ENCODE results near the gene FOXN3.
A peak's percentile ranks its signal among the peaks of the same experiment; 100 is the strongest.

Gene FOXN3

DNA sequence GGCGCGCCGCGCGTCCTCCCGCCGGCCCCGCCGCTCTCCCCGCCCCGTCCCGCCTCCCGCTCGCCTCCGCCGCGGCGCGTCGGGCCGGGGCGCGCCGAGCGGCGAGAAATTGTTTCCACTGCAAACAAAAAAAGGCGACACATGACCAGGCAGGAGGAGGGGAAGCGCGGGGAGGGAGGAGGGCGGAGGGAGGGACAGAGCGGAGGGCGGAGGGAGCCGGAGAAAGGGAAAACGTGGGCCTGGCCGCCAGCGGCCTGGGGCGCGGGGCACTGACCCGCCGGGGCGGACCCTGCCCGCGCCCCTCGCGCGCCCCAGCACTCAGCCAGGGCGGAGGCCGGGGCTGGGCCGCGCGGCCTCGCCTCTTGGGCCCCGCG, at the start of gene FOXN3:
Gene FOXN3 (minus strand): TSS at position 143 of the 374 bp plus-strand sequence. CDS start 4,757 bp downstream, outside the sequence.
- Histone ChIP-seq H3K4me1 (ENCODE audit: control insufficient read depth in 1 of 2, insufficient read depth in 2 of 2, low read length in 2 of 2) (peaks cover 0 to 20% of the 10 kb centered on the region in 2 donors), H3K4me3 (ENCODE audit: low read depth in 1 of 2, low read length in 2 of 2) (peak within 1 kb of the TSS; percentile 78 to 87), H3K9me3 (ENCODE audit: control insufficient read depth in 1 of 2, low read length in 2 of 2) (no peaks in the 10 kb centered on the region), H3K27me3 (ENCODE audit: low read depth, low read length) (no peaks in the 10 kb centered on the region), H3K27ac (ENCODE audit: low read length) (peak within 1 kb of the TSS; percentile 91), H3K36me3 (ENCODE audit: control insufficient read depth in 1 of 2, insufficient read depth in 2 of 2, low read length in 2 of 2) (peaks cover 0 to 4% of the 10 kb centered on the region in 2 donors)

DNA sequence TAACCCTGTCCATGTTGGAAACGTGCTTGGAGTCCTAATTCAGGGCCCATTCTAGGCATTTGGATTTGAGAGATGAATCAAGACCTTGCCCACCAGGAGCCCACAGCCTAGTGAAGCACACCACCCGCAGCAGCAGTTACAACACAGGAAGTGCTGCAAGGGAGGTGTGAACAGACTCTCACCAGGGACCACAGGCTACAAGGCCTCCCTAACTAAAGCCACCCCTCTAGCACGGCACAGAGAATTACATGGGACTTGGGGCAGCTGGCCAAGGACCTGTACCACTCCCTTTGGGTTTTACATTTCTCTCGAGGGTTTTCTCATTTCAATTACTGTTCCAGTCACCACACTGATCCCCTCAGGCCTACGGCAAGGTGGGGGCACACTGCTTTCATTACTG, 49.5 kb upstream of the FOXN3 start:
- no peak overlapping the region for H3K4me3 ChIP-seq (ENCODE audit: low read depth in 1 of 2, low read length in 2 of 2)
- no peaks in the 10 kb centered on the region for H3K27me3 ChIP-seq (ENCODE audit: low read depth, low read length)
- no peaks in the 10 kb centered on the region for H3K36me3 ChIP-seq (ENCODE audit: control insufficient read depth in 1 of 2, insufficient read depth in 2 of 2, low read length in 2 of 2)
- H3K4me1 ChIP-seq (ENCODE audit: control insufficient read depth in 1 of 2, insufficient read depth in 2 of 2, low read length in 2 of 2): peaks cover 5 to 14% of the 10 kb centered on the region in 2 donors
- H3K9me3 ChIP-seq (ENCODE audit: control insufficient read depth in 1 of 2, low read length in 2 of 2): no peaks in the 10 kb centered on the region
- H3K27ac ChIP-seq (ENCODE audit: low read length): no peak overlapping the region

DNA sequence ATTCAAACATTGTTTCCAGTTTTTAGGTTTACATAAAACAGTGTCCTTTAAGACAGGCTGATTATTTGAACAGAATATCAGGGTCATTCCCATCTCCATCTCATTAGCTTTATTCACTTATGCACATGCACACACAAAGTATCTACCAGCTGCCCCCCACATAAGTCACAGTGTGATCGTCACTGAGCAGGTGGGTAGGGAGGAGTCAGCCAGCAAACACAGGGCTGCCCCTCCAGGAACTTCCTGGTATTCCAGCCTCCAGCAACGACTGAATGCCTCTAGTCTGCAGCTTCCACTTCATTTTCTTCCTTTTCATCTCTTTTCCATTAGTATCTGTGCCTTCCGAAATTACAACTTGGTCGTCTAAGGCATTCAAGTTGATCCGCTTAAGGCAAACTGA, 48.8 kb upstream of the FOXN3 start:
- H3K4me3 ChIP-seq (ENCODE audit: low read depth in 1 of 2, low read length in 2 of 2): no peak overlapping the region
- H3K27me3 ChIP-seq (ENCODE audit: low read depth, low read length): no peaks in the 10 kb centered on the region
- no peak overlapping the region for H3K27ac ChIP-seq (ENCODE audit: low read length)
- H3K9me3 ChIP-seq (ENCODE audit: control insufficient read depth in 1 of 2, low read length in 2 of 2): no peaks in the 10 kb centered on the region
- no peaks in the 10 kb centered on the region for H3K36me3 ChIP-seq (ENCODE audit: control insufficient read depth in 1 of 2, insufficient read depth in 2 of 2, low read length in 2 of 2)
- peaks cover 5 to 12% of the 10 kb centered on the region in 2 donors for H3K4me1 ChIP-seq (ENCODE audit: control insufficient read depth in 1 of 2, insufficient read depth in 2 of 2, low read length in 2 of 2)

DNA sequence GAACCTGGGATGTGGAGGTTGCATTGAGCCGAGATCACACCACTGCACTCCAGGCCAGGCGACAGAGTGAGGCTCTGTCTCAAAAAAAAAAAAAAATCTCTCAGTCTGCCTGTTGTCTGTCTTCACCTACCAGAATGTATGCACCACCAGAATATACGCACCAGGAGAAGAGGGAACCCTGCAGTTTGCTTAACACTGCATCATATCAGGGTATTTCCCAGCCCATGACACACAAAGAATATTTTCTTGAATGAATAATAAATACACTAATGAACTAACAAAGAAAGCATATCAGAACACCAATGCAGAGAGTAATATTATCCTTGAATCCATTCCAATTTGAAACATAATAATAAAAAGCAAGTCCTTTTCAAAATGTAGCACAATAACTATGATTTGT, 44.2 kb upstream of the FOXN3 start:
- H3K9me3 ChIP-seq (ENCODE audit: control insufficient read depth in 1 of 2, low read length in 2 of 2): no peaks in the 10 kb centered on the region
- peaks cover 3 to 5% of the 10 kb centered on the region in 2 donors for H3K4me1 ChIP-seq (ENCODE audit: control insufficient read depth in 1 of 2, insufficient read depth in 2 of 2, low read length in 2 of 2)
- H3K36me3 ChIP-seq (ENCODE audit: control insufficient read depth in 1 of 2, insufficient read depth in 2 of 2, low read length in 2 of 2): no peaks in the 10 kb centered on the region
- H3K4me3 ChIP-seq (ENCODE audit: low read depth in 1 of 2, low read length in 2 of 2): no peak overlapping the region
- H3K27ac ChIP-seq (ENCODE audit: low read length): no peak overlapping the region
- no peaks in the 10 kb centered on the region for H3K27me3 ChIP-seq (ENCODE audit: low read depth, low read length)

GRCh38 chr14:89458713-89459420, 41.8 kb upstream of the FOXN3 start:
- Histone ChIP-seq H3K27ac (ENCODE audit: low read length) (peak overlapping the region; percentile 8), H3K4me1 (ENCODE audit: control insufficient read depth in 1 of 2, insufficient read depth in 2 of 2, low read length in 2 of 2) (peaks cover 3 to 5% of the 10 kb centered on the region in 2 donors), H3K27me3 (ENCODE audit: low read depth, low read length) (no peaks in the 10 kb centered on the region), H3K9me3 (ENCODE audit: control insufficient read depth in 1 of 2, low read length in 2 of 2) (no peaks in the 10 kb centered on the region), H3K4me3 (ENCODE audit: low read depth in 1 of 2, low read length in 2 of 2) (no peak overlapping the region), H3K36me3 (ENCODE audit: control insufficient read depth in 1 of 2, insufficient read depth in 2 of 2, low read length in 2 of 2) (no peaks in the 10 kb centered on the region)

GRCh38 chr14:89457007-89457406, 40.0 kb upstream of the FOXN3 start:
- H3K36me3 ChIP-seq (ENCODE audit: control insufficient read depth in 1 of 2, insufficient read depth in 2 of 2, low read length in 2 of 2): no peaks in the 10 kb centered on the region

GRCh38 chr14:89455412-89455811, 38.4 kb upstream of the FOXN3 start:
- Histone ChIP-seq H3K4me3 (ENCODE audit: low read depth in 1 of 2, low read length in 2 of 2) (no peak overlapping the region), H3K36me3 (ENCODE audit: control insufficient read depth in 1 of 2, insufficient read depth in 2 of 2, low read length in 2 of 2) (no peaks in the 10 kb centered on the region), H3K9me3 (ENCODE audit: control insufficient read depth in 1 of 2, low read length in 2 of 2) (no peaks in the 10 kb centered on the region), H3K27me3 (ENCODE audit: low read depth, low read length) (no peaks in the 10 kb centered on the region), H3K27ac (ENCODE audit: low read length) (no peak overlapping the region), H3K4me1 (ENCODE audit: control insufficient read depth in 1 of 2, insufficient read depth in 2 of 2, low read length in 2 of 2) (peaks cover 3 to 5% of the 10 kb centered on the region in 2 donors)

More at GRCh38 chr14:89457007-89457406, 40.0 kb upstream of the FOXN3 start:
- Histone ChIP-seq H3K9me3 (ENCODE audit: control insufficient read depth in 1 of 2, low read length in 2 of 2) (no peaks in the 10 kb centered on the region), H3K4me3 (ENCODE audit: low read depth in 1 of 2, low read length in 2 of 2) (no peak overlapping the region), H3K27ac (ENCODE audit: low read length) (no peak overlapping the region), H3K27me3 (ENCODE audit: low read depth, low read length) (no peaks in the 10 kb centered on the region), H3K4me1 (ENCODE audit: control insufficient read depth in 1 of 2, insufficient read depth in 2 of 2, low read length in 2 of 2) (peaks cover 3 to 5% of the 10 kb centered on the region in 2 donors)

- Histone ChIP-seq H3K9me3 (ENCODE audit: control insufficient read depth in 1 of 2, low read length in 2 of 2) (no peaks in the 10 kb centered on the region), H3K4me1 (ENCODE audit: control insufficient read depth in 1 of 2, insufficient read depth in 2 of 2, low read length in 2 of 2) (peaks cover 3 to 5% of the 10 kb centered on the region in 2 donors), H3K4me3 (ENCODE audit: low read depth in 1 of 2, low read length in 2 of 2) (no peak overlapping the region), H3K36me3 (ENCODE audit: control insufficient read depth in 1 of 2, insufficient read depth in 2 of 2, low read length in 2 of 2) (no peaks in the 10 kb centered on the region), H3K27ac (ENCODE audit: low read length) (no peak overlapping the region), H3K27me3 (ENCODE audit: low read depth, low read length) (no peaks in the 10 kb centered on the region)
Observed at GRCh38 chr14:89454996-89455395, 38.0 kb upstream of the FOXN3 start.

DNA sequence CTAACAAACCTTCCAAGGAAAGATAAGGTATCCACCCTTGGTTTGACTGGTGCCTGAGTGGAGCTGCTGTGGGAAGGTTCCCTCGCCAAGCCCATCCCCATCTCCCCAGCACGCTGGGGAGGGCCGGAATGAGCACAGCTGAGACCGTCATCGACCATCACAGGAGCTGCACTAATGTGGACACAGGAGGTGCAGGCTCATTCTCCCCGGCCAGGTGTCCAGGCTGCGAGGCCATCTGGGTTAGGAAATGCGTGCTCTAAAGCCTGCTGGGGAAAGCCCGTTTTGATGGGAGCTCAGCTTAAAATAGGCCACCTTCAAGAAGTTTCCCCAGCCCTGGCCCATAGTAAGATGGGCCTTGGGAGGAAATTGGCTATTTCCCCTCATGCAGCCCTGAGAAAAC, 35.2 kb upstream of the FOXN3 start:
- H3K27me3 ChIP-seq (ENCODE audit: low read depth, low read length): no peaks in the 10 kb centered on the region
- H3K9me3 ChIP-seq (ENCODE audit: control insufficient read depth in 1 of 2, low read length in 2 of 2): no peaks in the 10 kb centered on the region
- H3K36me3 ChIP-seq (ENCODE audit: control insufficient read depth in 1 of 2, insufficient read depth in 2 of 2, low read length in 2 of 2): no peaks in the 10 kb centered on the region
- H3K4me1 ChIP-seq (ENCODE audit: control insufficient read depth in 1 of 2, insufficient read depth in 2 of 2, low read length in 2 of 2): no peaks in the 10 kb centered on the region
- H3K4me3 ChIP-seq (ENCODE audit: low read depth in 1 of 2, low read length in 2 of 2): no peak overlapping the region
- no peak overlapping the region for H3K27ac ChIP-seq (ENCODE audit: low read length)

DNA sequence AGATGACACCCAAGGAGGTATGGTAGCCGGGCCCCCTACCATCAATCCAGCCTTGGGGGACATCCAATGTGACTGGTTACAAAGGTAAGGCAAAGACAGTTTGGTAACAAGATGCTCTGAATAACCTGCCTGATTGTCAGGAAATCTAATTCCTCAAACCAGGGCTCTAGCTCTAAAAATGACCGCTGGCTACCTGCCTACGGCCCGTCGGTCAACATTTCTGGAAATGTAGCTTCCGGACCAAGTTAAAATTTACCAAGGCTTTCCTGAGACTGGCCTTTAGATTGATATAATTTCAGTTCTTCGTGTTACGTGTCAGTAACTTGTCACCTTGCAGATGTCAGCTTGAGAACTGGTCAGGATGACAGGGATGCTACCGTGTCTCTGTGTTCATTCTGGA, 34.2 kb upstream of the FOXN3 start:
- no peaks in the 10 kb centered on the region for H3K4me1 ChIP-seq (ENCODE audit: control insufficient read depth in 1 of 2, insufficient read depth in 2 of 2, low read length in 2 of 2)
- H3K9me3 ChIP-seq (ENCODE audit: control insufficient read depth in 1 of 2, low read length in 2 of 2): no peaks in the 10 kb centered on the region
- H3K36me3 ChIP-seq (ENCODE audit: control insufficient read depth in 1 of 2, insufficient read depth in 2 of 2, low read length in 2 of 2): no peaks in the 10 kb centered on the region
- H3K27me3 ChIP-seq (ENCODE audit: low read depth, low read length): no peaks in the 10 kb centered on the region
- no peak overlapping the region for H3K4me3 ChIP-seq (ENCODE audit: low read depth in 1 of 2, low read length in 2 of 2)
- H3K27ac ChIP-seq (ENCODE audit: low read length): no peak overlapping the region

DNA sequence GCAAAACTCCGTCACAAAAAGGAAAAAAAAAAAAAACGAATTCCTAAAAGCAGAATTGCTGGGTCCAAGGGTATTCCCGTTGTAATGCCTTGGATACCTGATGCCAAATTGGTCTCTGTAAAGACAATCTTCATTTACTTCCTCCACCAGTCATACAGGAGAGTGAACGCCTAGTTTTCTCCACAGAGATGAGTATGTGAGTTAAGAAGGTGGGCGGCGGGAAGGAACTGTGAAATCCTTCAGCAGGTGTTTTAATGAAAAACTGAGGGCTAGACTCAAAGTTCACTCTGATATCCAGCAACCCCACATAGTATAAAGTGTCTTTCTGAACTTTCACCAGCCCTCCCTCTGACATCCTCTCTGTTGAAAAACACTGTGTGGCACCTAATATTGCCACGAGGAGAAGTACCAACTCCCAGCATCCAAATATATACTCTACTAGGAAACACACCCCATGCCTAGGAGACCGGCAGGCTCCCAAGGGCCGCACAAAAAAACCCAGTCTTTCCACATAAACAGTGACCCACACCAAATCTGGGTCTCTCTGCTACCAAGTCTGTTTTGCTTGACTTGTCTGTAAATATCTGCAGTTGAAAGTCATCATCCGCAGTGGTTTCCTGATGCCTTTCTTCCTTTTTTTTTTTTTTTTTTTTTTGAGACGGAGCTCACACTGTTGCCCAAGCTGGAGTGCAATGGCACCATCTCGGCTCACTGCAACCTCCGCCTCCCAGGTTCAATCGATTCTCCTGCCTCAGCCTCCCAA, 30.3 kb upstream of the FOXN3 start:
- Histone ChIP-seq H3K9me3 (ENCODE audit: control insufficient read depth in 1 of 2, low read length in 2 of 2) (no peaks in the 10 kb centered on the region), H3K4me1 (ENCODE audit: control insufficient read depth in 1 of 2, insufficient read depth in 2 of 2, low read length in 2 of 2) (peaks cover 0 to 4% of the 10 kb centered on the region in 2 donors), H3K27me3 (ENCODE audit: low read depth, low read length) (no peaks in the 10 kb centered on the region), H3K4me3 (ENCODE audit: low read depth in 1 of 2, low read length in 2 of 2) (no peak overlapping the region), H3K36me3 (ENCODE audit: control insufficient read depth in 1 of 2, insufficient read depth in 2 of 2, low read length in 2 of 2) (no peaks in the 10 kb centered on the region), H3K27ac (ENCODE audit: low read length) (no peak overlapping the region)
